Omental fat pad (tissue), 4 donors: Measurements from ENCODE around the gene KRT12. TPM values are rescaled to one million over a fixed set of nuclear protein-coding genes. Genes with fewer than 3 reads are reported as not detected.

ENCODE experiments used
- ATAC-seq: fragments of 150-250 bp; one replicate; pipeline ENCODE4 v1.9.1; 2016; ENCODE audit warnings: mild to moderate bottlenecking, moderate library complexity; ENCODE audit not compliant: low FRiP score
- DNase-seq: peaks from one replicate; pipeline ENCODE4 v3.0.0-alpha.2; 2019; ENCODE audit warnings: low spot score
- CTCF ChIP-seq, 3 donors: fragments of 450-650 bp; IDR thresholded peaks; one replicate each; pipeline ENCODE4 v1.5.1; 2016 to 2017; ENCODE audit warnings: antibody characterized with exemption in 3 of 3, mild to moderate bottlenecking in 3 of 3, moderate library complexity in 2 of 3
- total RNA-seq, 4 donors: library from RNA; depleted of rRNA; stranded (reverse); fragments of >200 nt; gene quantifications; one replicate each; pipeline ENCODE4 v1.1.0, GENCODE V29; 2016

KRT12 gene
- total RNA-seq, 4 donors from 2014 or later = not detected

- ATAC-seq (no peak), DNase-seq (no peak)
- TF ChIP-seq CTCF (IDR thresholded peaks at IDR 0.05) = no peak
Measured at GRCh38 chr17:40910441-40910841, 43.4 kb upstream of the KRT12 start.

- ATAC-seq = peak; percentile 61
- no peak for TF ChIP-seq CTCF (IDR thresholded peaks at IDR 0.05)
Measured at GRCh38 chr17:40909755-40910154, 42.7 kb upstream of the KRT12 start.

GRCh38 chr17:40909351-40909750 is 42.3 kb upstream of the KRT12 start:
- peak in 2 of 3 donors; percentile 11 to 68 for TF ChIP-seq CTCF (IDR thresholded peaks at IDR 0.05)
- peak; percentile 92 for ATAC-seq
- no peak for DNase-seq

More at GRCh38 chr17:40909755-40910154, 42.7 kb upstream of the KRT12 start:
- no peak for DNase-seq

- no peak for TF ChIP-seq CTCF (IDR thresholded peaks at IDR 0.05)
- DNase-seq (no peak), ATAC-seq (no peak)
Measured at GRCh38 chr17:40906613-40907012, 39.6 kb upstream of the KRT12 start.

GRCh38 chr17:40905370-40905769 is 38.3 kb upstream of the KRT12 start:
- ATAC-seq (no peak), DNase-seq (no peak)
- TF ChIP-seq CTCF (IDR thresholded peaks at IDR 0.05) = no peak

- DNase-seq (no peak), ATAC-seq (no peak)
- no peak for TF ChIP-seq CTCF (IDR thresholded peaks at IDR 0.05)
Measured at GRCh38 chr17:40903129-40903847, 36.3 kb upstream of the KRT12 start.

GRCh38 chr17:40902498-40902897 is 35.5 kb upstream of the KRT12 start:
- ATAC-seq (no peak), DNase-seq (no peak)
- TF ChIP-seq CTCF (IDR thresholded peaks at IDR 0.05) = no peak
